SJCRH30 (cell line): ENCODE measurements around the gene EFCAB6. TPM values are rescaled to one million over a fixed set of nuclear protein-coding genes. Genes with fewer than 3 reads are reported as not detected.

Experiments used
- DNase-seq, 2 experiments: peaks; one replicate each; pipeline ENCODE4 v3.0.0-alpha.2; 2015 to 2020
- H3K27ac ChIP-seq: fragments of 250-450 bp; sonication (Bioruptor Pico); 2 replicates; pipeline ENCODE4 v1.5.1; 2020; ENCODE audit warnings: mild to moderate bottlenecking, moderate library complexity
- H3K27me3 ChIP-seq: fragments of 250-450 bp; sonication (Bioruptor Pico); 2 replicates; pipeline ENCODE4 v1.5.1; 2020; ENCODE audit warnings: mild to moderate bottlenecking, moderate library complexity
- H3K36me3 ChIP-seq: fragments of 250-450 bp; sonication (Bioruptor Pico); 2 replicates; pipeline ENCODE4 v1.5.1; 2020; ENCODE audit warnings: mild to moderate bottlenecking, moderate library complexity
- H3K4me1 ChIP-seq: fragments of 250-450 bp; sonication (Bioruptor Pico); 2 replicates; pipeline ENCODE4 v1.5.1; 2020; ENCODE audit warnings: mild to moderate bottlenecking, moderate library complexity
- H3K4me3 ChIP-seq: fragments of 250-450 bp; sonication (Bioruptor Pico); 2 replicates; pipeline ENCODE4 v1.5.1; 2020; ENCODE audit warnings: mild to moderate bottlenecking, moderate library complexity
- H3K9me3 ChIP-seq: fragments of 250-450 bp; sonication (Bioruptor Pico); replicated peaks from 2 replicates; pipeline ENCODE4 v1.5.1; 2020; ENCODE audit warnings: mild to moderate bottlenecking, moderate library complexity
- total RNA-seq: library from RNA; depleted of rRNA; stranded (reverse); fragments of >200 nt; shearing (Covaris generic); gene quantifications from 2 replicates; pipeline ENCODE4 v1.2.3, GENCODE V29; 2014; rRNA removed

The EFCAB6 gene
- total RNA-seq, result not detected in 2 replicates

- peak; percentile 59 to 67 for DNase-seq
- H3K36me3 ChIP-seq, result no peaks in the 10 kb centered on the region
- H3K4me3 ChIP-seq, result peak within 1 kb of the TSS; percentile 55
- no peak within 1 kb of the TSS for H3K27ac ChIP-seq
- H3K4me1 ChIP-seq, result no peaks in the 10 kb centered on the region
- H3K9me3 ChIP-seq, result no peaks in the 10 kb centered on the region
- H3K27me3 ChIP-seq, result no peaks in the 10 kb centered on the region
Measured at GRCh38 chr22:43812149-43812842, at the start of gene EFCAB6. TSS of gene EFCAB6 (minus strand) at chr22:43812305. CDS start at chr22:43782318, 29,987 bp downstream.

GRCh38 chr22:43861529-43861928 lies 49.4 kb upstream of the EFCAB6 start:
- Histone ChIP-seq H3K4me1 (no peaks in the 10 kb centered on the region), H3K4me3 (no peak overlapping the region), H3K27me3 (no peaks in the 10 kb centered on the region), H3K36me3 (no peaks in the 10 kb centered on the region), H3K27ac (no peak overlapping the region), H3K9me3 (no peaks in the 10 kb centered on the region)
- no peak for DNase-seq

GRCh38 chr22:43860831-43861230 lies 48.7 kb upstream of the EFCAB6 start:
- H3K27me3 ChIP-seq, result no peaks in the 10 kb centered on the region

GRCh38 chr22:43860126-43860525 lies 48.0 kb upstream of the EFCAB6 start:
- no peak for DNase-seq
- H3K27ac ChIP-seq, result no peak overlapping the region
- no peak overlapping the region for H3K4me3 ChIP-seq
- no peaks in the 10 kb centered on the region for H3K27me3 ChIP-seq
- no peaks in the 10 kb centered on the region for H3K36me3 ChIP-seq
- H3K4me1 ChIP-seq, result no peaks in the 10 kb centered on the region
- no peaks in the 10 kb centered on the region for H3K9me3 ChIP-seq

More at GRCh38 chr22:43860831-43861230, 48.7 kb upstream of the EFCAB6 start:
- no peaks in the 10 kb centered on the region for H3K4me1 ChIP-seq
- H3K36me3 ChIP-seq, result no peaks in the 10 kb centered on the region
- no peak overlapping the region for H3K27ac ChIP-seq
- H3K9me3 ChIP-seq, result no peaks in the 10 kb centered on the region
- H3K4me3 ChIP-seq, result no peak overlapping the region
- no peak for DNase-seq

GRCh38 chr22:43859621-43860020 lies 47.5 kb upstream of the EFCAB6 start:
- H3K27ac ChIP-seq, result no peak overlapping the region
- DNase-seq, result no peak

GRCh38 chr22:43859176-43859575 lies 47.1 kb upstream of the EFCAB6 start:
- DNase-seq, result no peak
- Histone ChIP-seq H3K4me1 (no peaks in the 10 kb centered on the region), H3K4me3 (no peak overlapping the region), H3K9me3 (no peaks in the 10 kb centered on the region), H3K27ac (no peak overlapping the region), H3K27me3 (no peaks in the 10 kb centered on the region), H3K36me3 (no peaks in the 10 kb centered on the region)

More at GRCh38 chr22:43859621-43860020, 47.5 kb upstream of the EFCAB6 start:
- no peak overlapping the region for H3K4me3 ChIP-seq
- no peaks in the 10 kb centered on the region for H3K4me1 ChIP-seq
- H3K36me3 ChIP-seq, result no peaks in the 10 kb centered on the region
- no peaks in the 10 kb centered on the region for H3K27me3 ChIP-seq
- H3K9me3 ChIP-seq, result no peaks in the 10 kb centered on the region

- Histone ChIP-seq H3K4me3 (no peak overlapping the region), H3K9me3 (no peaks in the 10 kb centered on the region), H3K36me3 (no peaks in the 10 kb centered on the region), H3K27me3 (no peaks in the 10 kb centered on the region), H3K4me1 (no peaks in the 10 kb centered on the region), H3K27ac (no peak overlapping the region)
- no peak for DNase-seq
Measured at GRCh38 chr22:43858156-43858895, 46.2 kb upstream of the EFCAB6 start.

GRCh38 chr22:43857367-43857766 lies 45.3 kb upstream of the EFCAB6 start:
- Histone ChIP-seq H3K9me3 (no peaks in the 10 kb centered on the region), H3K27me3 (no peaks in the 10 kb centered on the region), H3K4me1 (no peaks in the 10 kb centered on the region), H3K27ac (no peak overlapping the region), H3K4me3 (no peak overlapping the region), H3K36me3 (no peaks in the 10 kb centered on the region)
- DNase-seq, result no peak

GRCh38 chr22:43855431-43855830 lies 43.3 kb upstream of the EFCAB6 start:
- DNase-seq, result no peak
- no peak overlapping the region for H3K27ac ChIP-seq
- H3K36me3 ChIP-seq, result no peaks in the 10 kb centered on the region
- no peaks in the 10 kb centered on the region for H3K4me1 ChIP-seq
- H3K27me3 ChIP-seq, result no peaks in the 10 kb centered on the region
- H3K9me3 ChIP-seq, result no peaks in the 10 kb centered on the region
- H3K4me3 ChIP-seq, result no peak overlapping the region

GRCh38 chr22:43854786-43855271 lies 42.7 kb upstream of the EFCAB6 start:
- H3K36me3 ChIP-seq, result no peaks in the 10 kb centered on the region
- H3K9me3 ChIP-seq, result no peaks in the 10 kb centered on the region
- no peaks in the 10 kb centered on the region for H3K4me1 ChIP-seq
- DNase-seq, result no peak
- H3K27ac ChIP-seq, result no peak overlapping the region
- peaks cover under 1% of the 10 kb centered on the region; the same call in 1 of the 2 replicates for H3K27me3 ChIP-seq
- no peak overlapping the region for H3K4me3 ChIP-seq

GRCh38 chr22:43854121-43854785 lies 42.1 kb upstream of the EFCAB6 start:
- peaks cover 3% of the 10 kb centered on the region; the same call in 1 of the 2 replicates for H3K27me3 ChIP-seq
- no peak overlapping the region for H3K27ac ChIP-seq
- no peaks in the 10 kb centered on the region for H3K4me1 ChIP-seq
- H3K9me3 ChIP-seq, result no peaks in the 10 kb centered on the region
- no peak for DNase-seq
- H3K4me3 ChIP-seq, result no peak overlapping the region
- no peaks in the 10 kb centered on the region for H3K36me3 ChIP-seq

GRCh38 chr22:43853328-43853931 lies 41.3 kb upstream of the EFCAB6 start:
- H3K27me3 ChIP-seq, result peaks cover 3% of the 10 kb centered on the region; the same call in 1 of the 2 replicates
- H3K4me3 ChIP-seq, result no peak overlapping the region
- no peaks in the 10 kb centered on the region for H3K9me3 ChIP-seq
- DNase-seq, result no peak
- no peaks in the 10 kb centered on the region for H3K36me3 ChIP-seq
- no peak overlapping the region for H3K27ac ChIP-seq
- no peaks in the 10 kb centered on the region for H3K4me1 ChIP-seq

- H3K4me3 ChIP-seq, result no peak overlapping the region
- no peaks in the 10 kb centered on the region for H3K9me3 ChIP-seq
- H3K27me3 ChIP-seq, result peaks cover 3% of the 10 kb centered on the region; the same call in 1 of the 2 replicates
- no peak overlapping the region for H3K27ac ChIP-seq
- H3K4me1 ChIP-seq, result no peaks in the 10 kb centered on the region
- no peaks in the 10 kb centered on the region for H3K36me3 ChIP-seq
- DNase-seq, result no peak
Measured at GRCh38 chr22:43852573-43853327, 40.6 kb upstream of the EFCAB6 start.

- Histone ChIP-seq H3K27me3 (peaks cover 3% of the 10 kb centered on the region; the same call in 1 of the 2 replicates), H3K27ac (no peak overlapping the region), H3K4me3 (no peak overlapping the region), H3K9me3 (no peaks in the 10 kb centered on the region), H3K4me1 (no peaks in the 10 kb centered on the region), H3K36me3 (no peaks in the 10 kb centered on the region)
- DNase-seq, result no peak
Measured at GRCh38 chr22:43851979-43852307, 39.8 kb upstream of the EFCAB6 start.
